ENCODE data around the gene EXOC4. TPM values are rescaled to one million over a fixed set of nuclear protein-coding genes. Genes with fewer than 3 reads are reported as not detected.

The EXOC4 gene
- total RNA-seq, 1 donor from 2014 or later = 84.0 TPM

GRCh38 chr7:133391206-133391605 lies 138.3 kb downstream of the EXOC4 start:
- FAIRE-seq (no peak), DNase-seq (ENCODE audit: low read depth) (no peak)
- Histone ChIP-seq H3K36me3 (ENCODE audit: control insufficient read depth, insufficient read depth, low read length) (no peaks in the 10 kb centered on the region), H3K27me3 (ENCODE audit: control insufficient read depth, insufficient read depth, low read length) (no peaks in the 10 kb centered on the region), H3K4me3 (ENCODE audit: low read depth, low read length) (no peak overlapping the region)
- TF ChIP-seq CTCF (IDR thresholded peaks at IDR 0.05; ENCODE audit: insufficient read depth, low read length, severe bottlenecking) = no peak

- no peak overlapping the region for H3K4me3 ChIP-seq (ENCODE audit: low read depth, low read length)
- no peaks in the 10 kb centered on the region for H3K27me3 ChIP-seq (ENCODE audit: control insufficient read depth, insufficient read depth, low read length)
- DNase-seq (ENCODE audit: low read depth) (no peak), FAIRE-seq (no peak)
- no peak for TF ChIP-seq CTCF (IDR thresholded peaks at IDR 0.05; ENCODE audit: insufficient read depth, low read length, severe bottlenecking)
- H3K36me3 ChIP-seq (ENCODE audit: control insufficient read depth, insufficient read depth, low read length) = no peaks in the 10 kb centered on the region
Observed at GRCh38 chr7:133394369-133394768, 141.5 kb downstream of the EXOC4 start.

- DNase-seq (ENCODE audit: low read depth) = no peak
- no peak for FAIRE-seq
- no peak for TF ChIP-seq CTCF (IDR thresholded peaks at IDR 0.05; ENCODE audit: insufficient read depth, low read length, severe bottlenecking)
- no peaks in the 10 kb centered on the region for H3K36me3 ChIP-seq (ENCODE audit: control insufficient read depth, insufficient read depth, low read length)
- no peaks in the 10 kb centered on the region for H3K27me3 ChIP-seq (ENCODE audit: control insufficient read depth, insufficient read depth, low read length)
- no peak overlapping the region for H3K4me3 ChIP-seq (ENCODE audit: low read depth, low read length)
Observed at GRCh38 chr7:133395551-133395950, 142.7 kb downstream of the EXOC4 start.

- FAIRE-seq = no peak
- no peak overlapping the region for H3K4me3 ChIP-seq (ENCODE audit: low read depth, low read length)
Observed at GRCh38 chr7:133398506-133398905, 145.6 kb downstream of the EXOC4 start.

GRCh38 chr7:133401225-133401624 lies 148.3 kb downstream of the EXOC4 start:
- Histone ChIP-seq H3K27me3 (ENCODE audit: control insufficient read depth, insufficient read depth, low read length) (no peaks in the 10 kb centered on the region), H3K36me3 (ENCODE audit: control insufficient read depth, insufficient read depth, low read length) (no peaks in the 10 kb centered on the region), H3K4me3 (ENCODE audit: low read depth, low read length) (no peak overlapping the region)
- no peak for FAIRE-seq
- TF ChIP-seq CTCF (IDR thresholded peaks at IDR 0.05; ENCODE audit: insufficient read depth, low read length, severe bottlenecking) = no peak
- no peak for DNase-seq (ENCODE audit: low read depth)

More at GRCh38 chr7:133398506-133398905, 145.6 kb downstream of the EXOC4 start:
- TF ChIP-seq CTCF (IDR thresholded peaks at IDR 0.05; ENCODE audit: insufficient read depth, low read length, severe bottlenecking) = no peak
- no peaks in the 10 kb centered on the region for H3K36me3 ChIP-seq (ENCODE audit: control insufficient read depth, insufficient read depth, low read length)
- H3K27me3 ChIP-seq (ENCODE audit: control insufficient read depth, insufficient read depth, low read length) = no peaks in the 10 kb centered on the region
- no peak for DNase-seq (ENCODE audit: low read depth)

- FAIRE-seq (peak; percentile 23), DNase-seq (ENCODE audit: low read depth) (no peak)
- no peak for TF ChIP-seq CTCF (IDR thresholded peaks at IDR 0.05; ENCODE audit: insufficient read depth, low read length, severe bottlenecking)
- Histone ChIP-seq H3K36me3 (ENCODE audit: control insufficient read depth, insufficient read depth, low read length) (no peaks in the 10 kb centered on the region), H3K4me3 (ENCODE audit: low read depth, low read length) (no peak overlapping the region), H3K27me3 (ENCODE audit: control insufficient read depth, insufficient read depth, low read length) (no peaks in the 10 kb centered on the region)
Observed at GRCh38 chr7:133408212-133408611, 155.3 kb downstream of the EXOC4 start.
